Hematopoietic multipotent progenitor cell (in vitro differentiated cells): ENCODE measurements around the gene GJC2. TPM values are rescaled to one million over a fixed set of nuclear protein-coding genes. Genes with fewer than 3 reads are reported as not detected.

Source experiments
- DNase-seq, 3 donors: peaks; one replicate each; pipeline ENCODE4 v3.0.0-alpha.2; 2011 to 2015; ENCODE audit warnings: low read depth in 2 of 3, low spot score in 2 of 3
- total RNA-seq: library from RNA; depleted of rRNA; stranded (reverse); fragments of >200 nt; gene quantifications from one replicate; pipeline ENCODE4 v1.2.3, GENCODE V29; 2012

GJC2 gene
- total RNA-seq, 1 donor: 12.7 TPM

GRCh38 chr1:228155596-228156514 lies 6.1 kb downstream of the GJC2 start:
- no peak for DNase-seq

GRCh38 chr1:228156515-228156881 lies 6.8 kb downstream of the GJC2 start:
- DNase-seq: peak in 1 of 3 donors; percentile 68

- peak in 1 of 3 donors; percentile 50 for DNase-seq
Measured at GRCh38 chr1:228156941-228157728, 7.4 kb downstream of the GJC2 start.

- DNase-seq: no peak
Measured at GRCh38 chr1:228157729-228158126, 8.0 kb downstream of the GJC2 start.

- DNase-seq: no peak
Measured at GRCh38 chr1:228158151-228159007, 8.6 kb downstream of the GJC2 start.

GRCh38 chr1:228159008-228159665 lies 9.4 kb downstream of the GJC2 start:
- no peak for DNase-seq

GRCh38 chr1:228160201-228160761 lies 10.6 kb downstream of the GJC2 start:
- no peak for DNase-seq

GRCh38 chr1:228161362-228161761 lies 11.6 kb downstream of the GJC2 start:
- no peak for DNase-seq

- DNase-seq: no peak
Measured at GRCh38 chr1:228161866-228162265, 12.1 kb downstream of the GJC2 start.

- no peak for DNase-seq
Measured at GRCh38 chr1:228162286-228163006, 12.7 kb downstream of the GJC2 start.

GRCh38 chr1:228163007-228163753 lies 13.4 kb downstream of the GJC2 start:
- DNase-seq: no peak

GRCh38 chr1:228163776-228164519 lies 14.2 kb downstream of the GJC2 start:
- no peak for DNase-seq

GRCh38 chr1:228164561-228165371 lies 15.0 kb downstream of the GJC2 start:
- DNase-seq: peak in 1 of 3 donors; percentile 47

GRCh38 chr1:228165372-228166169 lies 15.8 kb downstream of the GJC2 start, which contains the start of gene IBA57:
Gene IBA57 (plus strand): TSS chr1:228165804. CDS start chr1:228165817, 13 bp downstream.
- DNase-seq: peak; percentile 99

GRCh38 chr1:228166170-228166936 lies 16.6 kb downstream of the GJC2 start:
- peak; percentile 46 to 96 (median 90) for DNase-seq
